Neural progenitor cell (in vitro differentiated cells): ENCODE measurements around the gene DTD2.

Source experiments
- CTCF ChIP-seq: fragments of 200-600 bp; sonication (generic); IDR thresholded peaks from 2 replicates; pipeline ENCODE4 v1.5.1; 2017; ENCODE audit warnings: antibody characterized with exemption, mild to moderate bottlenecking
- EZH2 ChIP-seq: fragments of 200-600 bp; sonication (generic); IDR thresholded peaks from 2 replicates; pipeline ENCODE4 v1.6.1; 2017; ENCODE audit warnings: antibody characterized with exemption, mild to moderate bottlenecking, moderate library complexity
- EZH2phosphoT487 ChIP-seq: fragments of 200-600 bp; sonication (generic); IDR thresholded peaks from 2 replicates; pipeline ENCODE4 v1.6.1; 2017; ENCODE audit warnings: antibody characterized with exemption

GRCh38 chr14:31439561-31439960 is 17.7 kb downstream of the DTD2 start:
- no peak for TF ChIP-seq CTCF
- TF ChIP-seq EZH2: no peak
- no peak for TF ChIP-seq EZH2phosphoT487
